Rectal smooth muscle tissue (tissue), 1 donor: ENCODE measurements around the gene CDK16.
"Not testable (repeated sequence)": the region's sequence is repeated elsewhere in the genome, so short reads cannot be mapped to it uniquely, and the experiment has no call there.

ENCODE experiments used
- H3K27ac ChIP-seq: one replicate; pipeline ENCODE4 v1.7.0; 2013; ENCODE audit warnings: low read depth, low read length, inconsistent platforms
- H3K27me3 ChIP-seq: one replicate; pipeline ENCODE4 v1.7.0; 2013; ENCODE audit warnings: low read length; ENCODE audit not compliant: control insufficient read depth, insufficient read depth
- H3K36me3 ChIP-seq: one replicate; pipeline ENCODE4 v1.7.0; 2013; ENCODE audit warnings: low read length; ENCODE audit not compliant: control insufficient read depth, insufficient read depth
- H3K4me1 ChIP-seq: one replicate; pipeline ENCODE4 v1.7.0; 2013; ENCODE audit warnings: low read length; ENCODE audit not compliant: control insufficient read depth, insufficient read depth
- H3K4me3 ChIP-seq: one replicate; pipeline ENCODE4 v1.7.0; 2013; ENCODE audit warnings: low read length
- H3K9ac ChIP-seq: one replicate; pipeline ENCODE4 v1.7.0; 2013; ENCODE audit warnings: low read length

CDK16 gene

GRCh38 chrX:47239898-47240545 is 21.5 kb downstream of the CDK16 start:
- Histone ChIP-seq H3K27ac (no peak overlapping the region), H3K9ac (no peak overlapping the region), H3K4me1 (no peaks in the 10 kb centered on the region), H3K27me3 (peaks cover 9% of the 10 kb centered on the region), H3K36me3 (peaks cover 16% of the 10 kb centered on the region), H3K4me3 (no peak overlapping the region)

- Histone ChIP-seq H3K27me3 (peaks cover 9% of the 10 kb centered on the region), H3K36me3 (peaks cover 16% of the 10 kb centered on the region), H3K4me3 (no peak overlapping the region), H3K4me1 (no peaks in the 10 kb centered on the region), H3K27ac (no peak overlapping the region), H3K9ac (no peak overlapping the region)
These were observed 22.1 kb downstream of the CDK16 start for GRCh38 chrX:47240619-47241018.

DNA sequence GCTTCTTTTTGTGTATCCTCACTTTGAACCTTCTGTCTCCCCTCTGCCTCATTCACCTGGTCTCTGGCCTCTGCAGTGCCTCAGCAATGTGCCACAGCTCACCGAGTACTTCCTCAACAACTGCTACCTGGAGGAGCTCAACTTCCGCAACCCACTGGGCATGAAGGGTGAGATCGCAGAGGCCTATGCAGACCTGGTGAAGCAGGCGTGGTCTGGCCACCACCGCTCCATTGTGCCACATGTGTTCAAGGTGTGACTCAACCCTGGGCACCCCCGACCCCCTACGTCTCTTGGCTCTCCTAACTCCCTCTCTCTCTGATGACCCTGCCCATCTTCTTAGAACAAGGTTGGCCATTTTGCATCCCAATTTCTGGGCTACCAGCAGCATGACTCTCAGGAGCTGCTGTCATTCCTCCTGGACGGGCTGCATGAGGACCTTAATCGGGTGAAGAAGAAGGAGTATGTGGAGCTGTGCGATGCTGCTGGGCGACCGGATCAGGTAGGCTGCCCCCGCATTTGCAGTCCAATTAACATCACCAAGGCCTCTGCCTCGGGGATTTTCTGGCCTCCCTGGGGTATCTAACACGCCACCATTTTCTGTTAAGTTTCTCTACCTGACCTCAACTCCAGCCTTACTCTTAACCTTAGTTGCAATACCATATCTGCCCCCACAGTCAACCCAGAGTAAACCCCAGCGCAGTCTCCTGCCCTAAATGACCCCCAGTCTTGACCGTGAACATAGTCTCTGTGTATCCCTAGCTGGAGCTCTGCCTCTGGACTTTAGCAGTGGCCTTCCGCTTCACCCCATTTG is 22.9 kb downstream of the CDK16 start:
- Histone ChIP-seq H3K9ac (no peak overlapping the region), H3K36me3 (peaks cover 21% of the 10 kb centered on the region), H3K27me3 (peaks cover 9% of the 10 kb centered on the region), H3K4me1 (no peaks in the 10 kb centered on the region), H3K27ac (no peak overlapping the region), H3K4me3 (no peak overlapping the region)

DNA sequence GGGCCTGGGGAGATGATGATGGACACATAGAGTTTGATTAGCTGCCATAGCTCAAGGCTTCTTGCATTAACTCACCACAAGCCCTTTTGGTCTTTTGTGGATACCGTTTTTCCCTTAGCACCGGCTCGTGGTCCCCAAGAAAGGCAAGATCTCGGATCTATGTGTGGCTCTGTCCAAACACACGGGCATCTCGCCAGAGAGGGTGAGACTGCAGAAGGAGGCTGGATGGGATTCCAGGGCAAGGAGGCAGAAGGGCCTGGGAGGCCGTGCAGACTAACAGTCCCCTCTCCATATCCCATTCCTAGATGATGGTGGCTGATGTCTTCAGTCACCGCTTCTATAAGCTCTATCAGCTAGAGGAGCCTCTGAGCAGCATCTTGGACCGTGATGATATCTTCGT is 23.8 kb downstream of the CDK16 start:
- Histone ChIP-seq H3K4me3 (no peak overlapping the region), H3K27ac (no peak overlapping the region), H3K9ac (no peak overlapping the region), H3K4me1 (no peaks in the 10 kb centered on the region), H3K36me3 (peaks cover 21% of the 10 kb centered on the region), H3K27me3 (peaks cover 9% of the 10 kb centered on the region)

DNA sequence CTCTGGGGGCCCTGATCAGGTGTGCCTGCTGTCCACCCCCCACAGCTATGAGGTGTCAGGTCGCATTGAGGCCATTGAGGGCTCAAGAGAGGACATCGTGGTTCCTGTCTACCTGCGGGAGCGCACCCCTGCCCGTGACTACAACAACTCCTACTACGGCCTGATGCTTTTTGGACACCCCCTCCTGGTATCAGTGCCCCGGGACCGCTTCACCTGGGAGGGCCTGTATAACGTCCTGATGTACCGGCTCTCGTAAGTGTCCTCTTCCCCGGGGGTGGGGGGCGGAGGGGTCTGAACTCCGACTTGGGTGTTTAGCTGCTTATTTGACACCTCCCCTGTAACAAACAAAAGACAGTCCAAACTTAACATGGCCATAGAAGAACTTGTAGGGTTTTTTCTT is 24.9 kb downstream of the CDK16 start:
- H3K27me3 ChIP-seq: peaks cover 9% of the 10 kb centered on the region
- no peaks in the 10 kb centered on the region for H3K4me1 ChIP-seq
- no peak overlapping the region for H3K4me3 ChIP-seq
- no peak overlapping the region for H3K9ac ChIP-seq
- no peak overlapping the region for H3K27ac ChIP-seq
- H3K36me3 ChIP-seq: peaks cover 21% of the 10 kb centered on the region

DNA sequence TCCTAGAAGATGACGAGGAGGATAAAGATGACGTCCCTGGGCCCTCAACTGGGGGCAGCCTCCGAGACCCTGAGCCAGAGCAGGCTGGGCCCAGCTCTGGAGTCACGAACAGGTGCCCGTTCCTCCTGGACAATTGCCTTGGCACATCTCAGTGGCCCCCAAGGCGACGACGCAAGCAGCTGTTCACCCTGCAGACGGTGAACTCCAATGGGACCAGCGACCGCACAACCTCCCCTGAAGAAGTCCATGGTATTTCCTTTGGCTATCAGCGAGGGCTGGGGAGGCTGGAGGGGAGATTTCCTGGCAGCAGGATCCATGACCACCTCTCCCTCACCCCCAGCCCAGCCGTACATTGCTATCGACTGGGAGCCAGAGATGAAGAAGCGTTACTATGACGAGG is 26.2 kb downstream of the CDK16 start:
- no peak overlapping the region for H3K9ac ChIP-seq
- H3K27me3 ChIP-seq: peaks cover 5% of the 10 kb centered on the region
- H3K4me1 ChIP-seq: no peaks in the 10 kb centered on the region
- no peak overlapping the region for H3K4me3 ChIP-seq
- peaks cover 21% of the 10 kb centered on the region for H3K36me3 ChIP-seq
- no peak overlapping the region for H3K27ac ChIP-seq

GRCh38 chrX:47245156-47245555 is 26.7 kb downstream of the CDK16 start:
- Histone ChIP-seq H3K27ac (no peak overlapping the region), H3K27me3 (peaks cover 5% of the 10 kb centered on the region), H3K9ac (no peak overlapping the region), H3K36me3 (peaks cover 17% of the 10 kb centered on the region), H3K4me1 (no peaks in the 10 kb centered on the region), H3K4me3 (no peak overlapping the region)

GRCh38 chrX:47247206-47247998 is 28.9 kb downstream of the CDK16 start:
- Histone ChIP-seq H3K4me1 (no peaks in the 10 kb centered on the region), H3K4me3 (no peak overlapping the region), H3K27ac (no peak overlapping the region), H3K9ac (no peak overlapping the region), H3K27me3 (no peaks in the 10 kb centered on the region), H3K36me3 (peaks cover 5% of the 10 kb centered on the region)

- no peak overlapping the region for H3K9ac ChIP-seq
- no peak overlapping the region for H3K4me3 ChIP-seq
- peaks cover 5% of the 10 kb centered on the region for H3K36me3 ChIP-seq
- H3K27ac ChIP-seq: no peak overlapping the region
- no peaks in the 10 kb centered on the region for H3K27me3 ChIP-seq
- no peaks in the 10 kb centered on the region for H3K4me1 ChIP-seq
These were observed 29.5 kb downstream of the CDK16 start for GRCh38 chrX:47247999-47248320.

DNA sequence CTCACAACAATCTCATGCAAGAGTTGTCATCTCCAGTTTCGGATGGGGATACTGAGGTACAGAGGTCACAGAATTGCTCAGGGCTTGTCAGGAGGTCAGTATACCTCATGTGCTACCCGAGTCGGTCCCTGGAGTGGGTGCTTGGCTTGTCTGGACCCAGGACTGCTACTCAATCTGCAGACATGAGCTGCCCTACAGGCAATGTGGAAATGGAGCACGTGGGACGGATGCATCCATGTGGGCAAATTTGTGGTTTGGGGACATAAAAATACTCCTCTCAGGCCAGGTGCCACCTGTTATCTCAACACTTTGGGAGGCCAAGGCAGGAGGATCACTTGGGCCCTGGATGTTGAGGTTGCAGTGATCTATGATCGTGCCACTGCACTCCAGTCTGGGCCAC is 30.1 kb downstream of the CDK16 start:
- H3K36me3 ChIP-seq: peaks cover 5% of the 10 kb centered on the region
- no peaks in the 10 kb centered on the region for H3K27me3 ChIP-seq

DNA sequence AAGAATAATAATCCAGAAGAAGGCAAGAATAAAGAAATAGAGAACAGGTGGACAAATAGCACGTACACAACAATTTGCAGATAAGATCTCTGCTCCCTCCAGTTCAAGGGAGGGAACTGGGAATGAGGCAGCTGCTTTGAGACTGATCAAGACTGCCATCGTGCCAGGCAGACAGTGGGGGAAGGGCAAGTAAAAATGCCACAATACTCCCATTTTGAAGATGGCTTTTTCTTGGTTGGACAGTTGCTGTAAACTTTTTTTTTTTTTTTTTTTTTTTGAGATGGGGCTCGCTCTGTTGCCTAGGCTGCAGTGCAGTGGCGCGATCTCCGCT is 31.5 kb downstream of the CDK16 start:
- Histone ChIP-seq H3K4me1 (no peaks in the 10 kb centered on the region), H3K4me3 (no peak overlapping the region), H3K36me3 (peaks cover 5% of the 10 kb centered on the region), H3K27ac (no peak overlapping the region), H3K9ac (no peak overlapping the region), H3K27me3 (no peaks in the 10 kb centered on the region)

More for the DNA sequence above, 30.1 kb downstream of the CDK16 start:
- H3K4me3 ChIP-seq: no peak overlapping the region
- H3K4me1 ChIP-seq: no peaks in the 10 kb centered on the region
- no peak overlapping the region for H3K9ac ChIP-seq
- no peak overlapping the region for H3K27ac ChIP-seq

GRCh38 chrX:47257620-47258019 is 39.1 kb downstream of the CDK16 start:
- not testable (repeated sequence) for H3K27me3 ChIP-seq, H3K36me3 ChIP-seq, H3K4me1 ChIP-seq, H3K27ac ChIP-seq, H3K9ac ChIP-seq, H3K4me3 ChIP-seq
